PC-3 (cell line): ENCODE data around the gene NPAS4. TPM values are rescaled to one million over a fixed set of nuclear protein-coding genes. Genes with fewer than 3 reads are reported as not detected.

Source experiments
- ATAC-seq: fragments of 200-7000 bp; cut with Tn5 transposase; 2 replicates; pipeline ENCODE4 v1.9.1; 2020; ENCODE audit warnings: mild to moderate bottlenecking, moderate library complexity
- BruUV-seq: library from RNA; stranded (reverse); fragments of 400-500 nt; replicated peaks from 2 replicates; lab custom pipeline; 2021; lab: Mats Ljungman, UMichigan
- CTCF ChIA-PET: fragments of 300-600 bp; sonication (Branson Sonifier 250); formaldehyde crosslinking; loops from one replicate; lab custom pipeline; 2022; ENCODE audit warnings: antibody characterized with exemption; lab: Charles Lee
- POLR2A ChIA-PET: fragments of 300-600 bp; sonication (Branson Sonifier 250); formaldehyde crosslinking; loops from one replicate; lab custom pipeline; 2022; ENCODE audit warnings: antibody characterized with exemption; ENCODE audit not compliant: unreplicated experiment; lab: Charles Lee
- DNase-seq: peaks from one replicate; pipeline ENCODE4 v3.0.0-alpha.2; 2015
- H2AFZ ChIP-seq: fragments of 300-600 bp; sonication (generic); 2 replicates; pipeline ENCODE4 v1.6.0; 2016; ENCODE audit warnings: antibody characterized with exemption, low read length
- H3F3A ChIP-seq: fragments of 300-600 bp; sonication (generic); one replicate; pipeline ENCODE4 v1.6.0; 2017; ENCODE audit warnings: antibody characterized with exemption, low read length, control low read depth, mild to moderate bottlenecking; ENCODE audit not compliant: unreplicated experiment
- H3K27ac ChIP-seq: fragments of 300-600 bp; sonication (generic); 2 replicates; pipeline ENCODE4 v1.5.1; 2016; ENCODE audit warnings: mild to moderate bottlenecking, low read length
- H3K27me3 ChIP-seq: fragments of 300-600 bp; sonication (generic); 2 replicates; pipeline ENCODE4 v1.6.1; 2016; ENCODE audit warnings: low read length, mixed read lengths
- H3K36me3 ChIP-seq: fragments of 300-600 bp; sonication (generic); 2 replicates; pipeline ENCODE4 v1.6.1; 2016; ENCODE audit warnings: low read depth, mixed run types, low read length, mixed read lengths
- H3K4me1 ChIP-seq: fragments of 300-600 bp; sonication (generic); 2 replicates; pipeline ENCODE4 v1.5.1; 2016; ENCODE audit warnings: low read length; ENCODE audit not compliant: insufficient read depth
- H3K4me2 ChIP-seq: fragments of 300-600 bp; sonication (generic); 2 replicates; pipeline ENCODE4 v1.6.0; 2016; ENCODE audit warnings: low read length
- H3K4me3 ChIP-seq: fragments of 300-600 bp; sonication (generic); 2 replicates; pipeline ENCODE4 v1.5.1; 2016; ENCODE audit warnings: mild to moderate bottlenecking, low read length, mixed read lengths
- H3K79me2 ChIP-seq: fragments of 300-600 bp; sonication (generic); 2 replicates; pipeline ENCODE4 v1.6.1; 2017; ENCODE audit warnings: low read length, mixed read lengths
- H3K9ac ChIP-seq: fragments of 300-600 bp; sonication (generic); 2 replicates; pipeline ENCODE4 v1.6.0; 2016; ENCODE audit warnings: mild to moderate bottlenecking, low read length
- H3K9me2 ChIP-seq: fragments of 300-600 bp; sonication (generic); replicated peaks from 2 replicates; pipeline ENCODE4 v1.6.1; 2016; ENCODE audit warnings: mixed run types, low read length, mixed read lengths
- H3K9me3 ChIP-seq: fragments of 300-600 bp; sonication (generic); 2 replicates; pipeline ENCODE4 v1.6.1; 2016; ENCODE audit warnings: low read length, mixed read lengths
- H4K20me1 ChIP-seq: fragments of 300-600 bp; sonication (generic); 2 replicates; pipeline ENCODE4 v1.6.1; 2016; ENCODE audit warnings: low read length, mixed read lengths
- EZH2 ChIP-seq: fragments of 300-600 bp; sonication (generic); IDR thresholded peaks from one replicate; pipeline ENCODE4 v1.6.1; 2017; ENCODE audit warnings: antibody characterized with exemption, mild to moderate bottlenecking, low read length; ENCODE audit not compliant: unreplicated experiment
- EZH2phosphoT487 ChIP-seq: fragments of 300-600 bp; sonication (generic); IDR thresholded peaks from 2 replicates; pipeline ENCODE4 v1.6.1; 2018; ENCODE audit warnings: mild to moderate bottlenecking, antibody characterized with exemption, low read length, borderline replicate concordance
- intact Hi-C: fragments of 100-400 bp; cut with micrococcal nuclease; formaldehyde crosslinking; loops from 2 replicates; pipeline ENCODE4 v1.9.0; 2023
- total RNA-seq: library from RNA; depleted of rRNA; stranded (reverse); fragments of >200 nt; gene quantifications from 2 replicates; pipeline ENCODE4 v1.2.3, GENCODE V29; 2014
- TF ChIP-seq, protein P1 (sequence below): fragments of 300-600 bp; sonication (generic); conservative IDR thresholded peaks from 2 replicates; pipeline ENCODE4 v1.5.1; 2017; ENCODE audit warnings: antibody characterized with exemption, low read depth, mild to moderate bottlenecking, low read length

NPAS4 gene
- total RNA-seq, 1 experiment from 2014 or later, result not detected

DNA sequence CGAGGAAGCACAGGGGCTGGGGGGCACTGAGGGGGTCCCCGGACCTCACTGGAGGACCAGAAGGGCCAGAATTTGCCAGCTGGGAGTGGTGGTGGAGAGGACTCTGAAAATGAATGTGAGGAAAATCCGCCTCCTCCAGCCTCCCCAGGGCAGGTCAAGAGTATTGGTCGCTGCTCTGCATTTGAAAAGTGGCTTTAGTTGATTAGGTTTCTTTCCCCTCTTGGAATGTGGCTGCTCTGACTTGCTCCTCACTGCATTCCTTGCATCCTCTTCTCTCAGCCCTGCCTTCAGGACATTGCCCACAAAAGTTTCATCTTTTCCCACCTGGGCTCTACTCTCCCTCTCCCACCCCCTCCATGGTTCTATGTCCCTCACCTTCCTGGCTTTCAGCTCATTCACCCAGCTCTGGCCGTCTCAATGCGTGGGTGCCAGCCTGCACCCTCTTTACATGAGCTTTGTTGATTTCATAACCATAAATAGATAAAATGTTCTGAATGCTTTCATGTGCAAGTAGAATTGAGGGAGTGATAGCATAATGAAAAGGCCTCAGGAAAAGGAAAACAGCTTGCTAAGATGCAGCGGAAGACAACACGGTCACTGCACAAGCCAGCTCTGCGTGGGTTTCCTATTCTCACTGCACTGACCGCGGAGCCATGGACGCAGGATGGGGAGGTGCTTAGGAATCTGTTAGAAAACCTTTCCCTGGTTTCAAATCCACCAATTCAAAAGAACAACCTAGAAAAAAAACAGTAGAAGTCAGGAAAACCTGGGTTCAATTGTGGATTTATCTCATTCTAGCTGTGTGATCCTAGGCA is 6.5 kb upstream of the NPAS4 start:
- no TSS peak for BruUV-seq
- intact Hi-C loops, result no loop called here
- DNase-seq, result no peak
- peaks cover 12% of the 10 kb centered on the region for H3K4me1 ChIP-seq
- H4K20me1 ChIP-seq, result 0 out of 2 replicates have a peak, but pooled peaks cover 3% of the 10 kb centered on the region
- H3K9ac ChIP-seq, result no peak overlapping the region
- no peaks in the 10 kb centered on the region for H3K9me3 ChIP-seq
- TF ChIP-seq EZH2phosphoT487, result no peak
- TF ChIP-seq, protein P1, sequence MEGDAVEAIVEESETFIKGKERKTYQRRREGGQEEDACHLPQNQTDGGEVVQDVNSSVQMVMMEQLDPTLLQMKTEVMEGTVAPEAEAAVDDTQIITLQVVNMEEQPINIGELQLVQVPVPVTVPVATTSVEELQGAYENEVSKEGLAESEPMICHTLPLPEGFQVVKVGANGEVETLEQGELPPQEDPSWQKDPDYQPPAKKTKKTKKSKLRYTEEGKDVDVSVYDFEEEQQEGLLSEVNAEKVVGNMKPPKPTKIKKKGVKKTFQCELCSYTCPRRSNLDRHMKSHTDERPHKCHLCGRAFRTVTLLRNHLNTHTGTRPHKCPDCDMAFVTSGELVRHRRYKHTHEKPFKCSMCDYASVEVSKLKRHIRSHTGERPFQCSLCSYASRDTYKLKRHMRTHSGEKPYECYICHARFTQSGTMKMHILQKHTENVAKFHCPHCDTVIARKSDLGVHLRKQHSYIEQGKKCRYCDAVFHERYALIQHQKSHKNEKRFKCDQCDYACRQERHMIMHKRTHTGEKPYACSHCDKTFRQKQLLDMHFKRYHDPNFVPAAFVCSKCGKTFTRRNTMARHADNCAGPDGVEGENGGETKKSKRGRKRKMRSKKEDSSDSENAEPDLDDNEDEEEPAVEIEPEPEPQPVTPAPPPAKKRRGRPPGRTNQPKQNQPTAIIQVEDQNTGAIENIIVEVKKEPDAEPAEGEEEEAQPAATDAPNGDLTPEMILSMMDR, result no peak
- no peak for TF ChIP-seq EZH2
- no peaks in the 10 kb centered on the region for H3K36me3 ChIP-seq
- peaks cover 74% of the 10 kb centered on the region for H3K27me3 ChIP-seq
- POLR2A ChIA-PET, result interaction anchor here (0.6 kb wide), 1 partner anchor 42 kb away, joined by 5 read pairs; no protein-coding TSS in a partner anchor
- H3K4me3 ChIP-seq, result no peak overlapping the region
- no peaks in the 10 kb centered on the region for H3K79me2 ChIP-seq
- CTCF ChIA-PET, result no interaction called here
- no peaks in the 10 kb centered on the region for H3F3A ChIP-seq
- no peak for ATAC-seq
- no peak overlapping the region for H3K27ac ChIP-seq
- H3K9me2 ChIP-seq, result no peaks in the 10 kb centered on the region
- no peak overlapping the region for H3K4me2 ChIP-seq
- H2AFZ ChIP-seq, result no peak overlapping the region

DNA sequence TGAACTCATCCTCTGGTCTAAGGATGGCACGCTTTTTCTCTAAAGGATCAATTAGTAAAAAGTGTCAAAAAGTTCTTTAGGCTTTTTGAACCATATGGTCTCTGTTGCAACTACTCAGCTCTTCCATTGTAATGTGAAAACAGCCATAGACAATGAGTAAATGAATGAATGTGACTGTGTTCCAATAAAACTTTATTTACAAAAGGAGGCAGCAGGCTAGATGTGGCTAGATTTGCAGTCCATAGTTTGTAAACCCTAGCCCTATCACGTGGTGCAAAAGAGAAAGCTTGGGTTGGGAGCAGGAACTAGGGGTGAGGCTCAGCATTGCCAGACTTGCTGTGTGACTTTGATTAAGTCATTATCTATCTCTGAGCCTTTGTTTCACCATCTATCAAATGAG is 5.4 kb upstream of the NPAS4 start:
- no peak for ATAC-seq
- Histone ChIP-seq H3K27ac (no peak overlapping the region), H3K4me3 (no peak overlapping the region), H3K9ac (no peak overlapping the region), H3K9me2 (no peaks in the 10 kb centered on the region), H3K9me3 (no peaks in the 10 kb centered on the region), H3K36me3 (no peaks in the 10 kb centered on the region), H4K20me1 (0 out of 2 replicates have a peak, but pooled peaks cover 3% of the 10 kb centered on the region), H2AFZ (no peak overlapping the region), H3F3A (no peaks in the 10 kb centered on the region), H3K4me2 (no peak overlapping the region), H3K79me2 (no peaks in the 10 kb centered on the region), H3K4me1 (peaks cover 12% of the 10 kb centered on the region), H3K27me3 (peaks cover 66% of the 10 kb centered on the region)
- ChIA-PET POLR2A (no interaction called here), CTCF (no interaction called here)
- DNase-seq, result no peak
- intact Hi-C loops, result no loop called here
- BruUV-seq, result no TSS peak
- TF ChIP-seq EZH2 (no peak), EZH2phosphoT487 (no peak)
- TF ChIP-seq, protein P1, result no peak

DNA sequence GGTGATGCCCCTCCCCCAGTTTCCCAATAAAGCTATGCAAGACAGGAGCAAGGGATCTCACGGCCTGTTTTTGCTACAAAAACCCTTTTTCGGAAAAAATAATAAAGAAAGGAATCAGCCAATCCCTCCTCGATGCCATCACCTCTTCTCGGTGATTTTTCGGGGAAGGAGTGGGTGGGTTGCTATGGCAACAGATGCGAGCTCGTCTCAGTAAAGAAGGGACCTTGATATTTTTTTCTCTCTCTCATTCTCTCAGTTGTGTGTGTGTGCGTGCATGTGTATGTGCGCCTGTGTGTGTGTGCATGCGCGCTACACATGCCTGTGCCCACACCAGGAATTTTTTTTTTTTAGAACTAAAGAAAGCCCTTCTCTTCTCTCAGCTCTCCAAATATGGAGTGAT is 3.8 kb upstream of the NPAS4 start:
- Histone ChIP-seq H3K27me3 (peaks cover 51% of the 10 kb centered on the region), H3F3A (no peaks in the 10 kb centered on the region), H2AFZ (no peak overlapping the region), H4K20me1 (peaks cover 3% of the 10 kb centered on the region; the same call in 1 of the 2 replicates), H3K4me1 (peaks cover 12% of the 10 kb centered on the region), H3K79me2 (no peaks in the 10 kb centered on the region), H3K36me3 (no peaks in the 10 kb centered on the region), H3K9ac (no peak overlapping the region), H3K4me3 (no peak overlapping the region), H3K4me2 (no peak overlapping the region), H3K9me2 (no peaks in the 10 kb centered on the region), H3K27ac (no peak overlapping the region), H3K9me3 (no peaks in the 10 kb centered on the region)
- intact Hi-C loops, result no loop called here
- no TSS peak for BruUV-seq
- no peak for DNase-seq
- TF ChIP-seq EZH2, result no peak
- TF ChIP-seq, protein P1, result no peak
- TF ChIP-seq EZH2phosphoT487, result no peak
- ATAC-seq, result no peak
- CTCF ChIA-PET, result no interaction called here
- POLR2A ChIA-PET, result no interaction called here
